Measurements from ENCODE around the gene USP9Y. TPM values are rescaled to one million over a fixed set of nuclear protein-coding genes. Genes with fewer than 3 reads are reported as not detected.

Gene USP9Y
- total RNA-seq, 1 donor from 2014 or later, result under 0.01 TPM

GRCh38 chrY:12765976-12766375, 64.9 kb downstream of the USP9Y start:
- DNase-seq, result no peak

- DNase-seq, result no peak
Measured at GRCh38 chrY:12784521-12784920, 83.5 kb downstream of the USP9Y start.

DNA sequence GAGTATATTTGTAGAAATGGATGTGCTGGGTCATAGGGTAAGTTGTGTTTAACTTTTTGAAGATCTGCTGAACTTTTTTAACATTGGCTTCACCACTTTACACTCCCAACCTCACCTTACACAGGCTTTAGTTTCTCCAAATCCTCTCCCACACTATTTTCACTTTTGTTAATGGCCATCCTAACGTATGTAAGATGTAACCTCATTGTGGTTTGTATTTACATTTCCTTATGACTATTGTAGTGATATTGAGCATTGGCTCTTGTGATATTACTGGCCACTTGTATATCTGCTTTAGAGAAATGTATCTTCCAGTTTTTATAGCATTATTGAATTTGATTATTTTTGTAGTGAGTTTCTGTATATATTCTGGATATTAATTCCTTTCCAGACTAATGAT, 93.0 kb downstream of the USP9Y start:
- DNase-seq, result no peak

DNA sequence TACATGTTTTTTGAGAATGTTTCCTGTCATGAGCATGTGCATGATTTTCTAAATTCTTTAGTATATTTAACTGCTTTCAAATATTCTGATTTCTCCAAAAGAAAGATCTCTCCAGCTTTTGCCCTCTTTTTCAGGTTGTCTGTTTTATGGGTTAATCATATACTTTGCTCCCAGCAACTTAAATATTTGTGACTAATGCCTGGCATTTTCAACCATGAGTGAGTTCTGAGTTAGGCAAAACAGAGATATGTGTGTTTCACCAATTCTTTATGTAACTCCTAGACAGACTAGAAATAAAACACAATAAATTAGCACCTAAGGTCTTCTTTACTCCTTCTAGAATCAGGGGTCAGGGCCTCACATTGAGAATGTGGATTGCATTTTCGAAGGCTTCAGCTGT, 107.0 kb downstream of the USP9Y start:
- no peak for DNase-seq

DNA sequence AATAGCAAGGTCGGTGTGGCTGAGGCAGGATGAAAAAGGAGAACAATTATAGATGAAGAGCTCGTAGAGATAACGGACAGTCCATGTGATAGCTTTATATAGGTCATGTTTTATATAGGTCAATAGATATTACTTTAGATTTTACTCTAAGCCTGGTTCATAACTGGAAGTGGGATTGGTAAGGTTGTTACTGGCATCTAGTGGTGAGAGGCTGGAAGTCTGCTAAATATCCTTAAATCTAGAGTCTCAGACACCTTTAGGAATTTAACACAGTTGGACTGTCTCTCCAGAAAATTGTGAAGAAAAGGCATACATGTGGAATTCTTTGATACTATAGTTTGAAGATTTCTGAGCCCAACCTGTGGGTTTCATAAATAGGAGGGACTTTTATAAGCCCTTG, 108.0 kb downstream of the USP9Y start:
- DNase-seq, result peak; percentile 41

DNA sequence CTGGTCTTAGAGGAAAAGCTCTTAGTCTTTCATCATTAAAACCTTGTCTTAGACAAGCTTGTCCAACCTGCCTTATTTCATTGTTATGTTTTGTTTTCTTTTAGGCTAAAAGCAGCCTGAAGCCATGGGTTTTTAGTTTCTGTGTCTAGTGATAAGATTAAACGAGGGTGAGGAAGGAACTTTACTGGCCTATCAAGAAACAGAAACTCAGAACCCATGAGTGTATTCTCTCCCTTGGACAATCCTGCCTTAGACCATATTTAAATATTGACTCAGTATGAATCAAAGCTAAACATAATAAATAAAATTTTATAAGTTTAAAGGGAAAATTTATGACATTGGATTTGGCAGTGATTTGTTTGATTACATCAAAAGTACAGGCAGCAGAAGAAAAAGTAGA, 122.4 kb downstream of the USP9Y start:
- no peak for DNase-seq

- DNase-seq, result peak; percentile 1
Measured at GRCh38 chrY:12826791-12827190, 125.8 kb downstream of the USP9Y start.

DNA sequence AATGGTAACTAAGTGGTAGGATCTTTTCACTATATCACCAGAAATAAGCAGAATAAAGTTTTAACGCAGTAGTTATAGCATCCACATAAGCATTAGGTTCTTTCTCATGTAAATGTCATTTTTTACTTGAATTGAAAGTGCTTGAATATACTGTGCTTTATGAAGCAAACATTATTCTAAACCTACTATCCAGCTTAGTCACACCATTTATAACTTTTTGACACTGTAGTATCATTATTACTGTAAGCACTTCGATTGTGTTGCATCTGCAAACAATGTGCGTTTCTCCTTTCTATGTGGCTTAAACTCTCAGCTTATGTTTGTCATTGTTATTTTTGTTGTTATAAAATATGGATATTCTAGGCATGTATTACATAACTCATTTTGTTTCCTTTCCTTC, 132.3 kb downstream of the USP9Y start:
- DNase-seq, result no peak

DNA sequence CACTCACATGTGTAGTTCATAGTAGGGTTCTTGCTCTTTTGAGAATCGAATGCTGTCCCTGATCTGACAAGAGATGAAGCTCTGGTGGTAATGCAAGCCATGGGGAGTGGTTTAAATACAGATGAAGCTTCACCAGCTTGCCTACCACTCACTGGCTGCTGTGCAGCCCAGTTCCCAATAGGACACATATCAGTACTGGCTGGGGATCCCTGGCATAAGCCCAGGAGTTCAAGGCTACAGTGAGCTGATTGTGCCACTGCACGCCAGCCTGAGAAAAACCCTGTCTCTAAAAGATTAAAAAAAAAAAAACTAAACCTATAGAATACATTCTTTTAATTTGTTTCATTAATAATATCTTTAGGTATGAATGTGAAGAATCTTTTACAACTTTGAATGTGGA, 136.5 kb downstream of the USP9Y start:
- DNase-seq, result no peak

DNA sequence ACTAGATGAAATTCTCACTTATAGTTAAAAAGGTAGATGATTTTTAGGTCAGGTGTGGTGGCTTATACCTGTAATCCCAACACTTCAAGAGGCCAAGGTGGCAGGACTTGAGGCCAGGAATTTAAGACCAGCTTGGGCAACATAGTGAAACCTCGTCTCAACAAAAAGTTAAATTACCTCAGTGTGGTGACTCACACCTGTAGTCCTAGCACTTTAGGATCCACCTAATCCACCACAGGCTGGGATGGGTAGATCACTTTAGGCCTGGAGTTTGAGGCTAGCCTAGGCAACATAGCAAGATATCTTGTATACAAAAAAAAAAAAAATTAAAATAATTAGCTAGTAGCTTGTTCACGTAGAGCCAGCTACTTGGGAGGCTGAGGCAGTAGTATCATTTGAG, 140.3 kb downstream of the USP9Y start:
- no peak for DNase-seq

DNA sequence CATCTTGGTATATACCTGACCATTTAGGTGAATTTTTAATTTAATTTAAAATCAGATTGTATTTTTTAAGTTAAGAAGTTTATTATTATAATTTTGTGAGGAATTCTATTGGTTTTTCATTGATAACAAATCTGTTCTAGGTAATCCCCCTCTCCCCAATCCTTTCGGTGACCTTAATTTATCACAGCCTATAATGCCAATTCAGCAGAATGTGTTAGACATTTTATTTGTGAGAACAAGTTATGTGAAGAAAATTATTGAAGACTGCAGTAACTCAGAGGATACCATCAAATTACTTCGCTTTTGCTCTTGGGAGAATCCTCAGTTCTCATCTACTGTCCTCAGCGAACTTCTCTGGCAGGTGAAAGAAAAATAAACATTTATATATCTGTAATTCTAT, 145.8 kb downstream of the USP9Y start:
- DNase-seq, result no peak

GRCh38 chrY:12855791-12856275, 154.8 kb downstream of the USP9Y start:
- DNase-seq, result no peak

DNA sequence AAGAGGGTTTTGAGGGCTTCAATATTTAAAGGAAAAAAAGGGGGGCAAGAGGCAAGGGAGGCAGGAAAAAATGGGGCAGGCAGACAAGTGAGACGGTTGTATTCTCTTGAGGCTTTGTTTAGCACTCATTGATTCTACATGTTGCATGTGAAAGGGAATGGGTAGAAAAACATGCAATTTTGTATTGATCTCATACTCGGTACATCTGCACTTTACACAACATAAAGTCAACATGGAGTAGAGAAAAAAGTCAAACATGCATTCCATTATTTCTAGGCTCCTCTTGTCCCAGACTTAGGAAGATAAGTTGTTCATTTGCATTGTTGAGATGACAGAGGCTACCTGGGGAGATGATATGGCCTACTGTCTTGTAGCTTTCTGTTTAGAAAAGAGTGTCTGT, 166.9 kb downstream of the USP9Y start:
- DNase-seq, result no peak

- DNase-seq, result peak; percentile 9
Measured at GRCh38 chrY:12896973-12897372, 195.9 kb downstream of the USP9Y start.

DNA sequence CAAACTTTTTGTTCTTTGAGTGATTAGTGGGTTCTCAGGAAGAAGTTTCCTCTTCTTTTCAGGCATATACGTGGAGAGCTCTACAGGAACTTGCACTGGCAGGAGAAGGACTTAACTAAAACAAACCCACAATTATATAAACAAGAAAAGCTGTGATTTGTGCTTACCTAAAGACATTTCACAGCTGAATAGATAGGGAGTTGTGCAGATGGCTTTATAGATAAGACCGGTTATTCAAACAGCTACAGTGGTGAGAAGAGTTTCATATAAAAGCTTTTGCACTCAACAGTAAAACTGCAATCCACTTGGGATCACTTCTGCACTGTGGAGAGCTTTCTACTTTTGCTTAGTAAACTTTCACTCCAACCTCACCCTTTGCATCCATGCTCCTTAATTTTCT, 197.6 kb downstream of the USP9Y start:
- DNase-seq, result no peak

DNA sequence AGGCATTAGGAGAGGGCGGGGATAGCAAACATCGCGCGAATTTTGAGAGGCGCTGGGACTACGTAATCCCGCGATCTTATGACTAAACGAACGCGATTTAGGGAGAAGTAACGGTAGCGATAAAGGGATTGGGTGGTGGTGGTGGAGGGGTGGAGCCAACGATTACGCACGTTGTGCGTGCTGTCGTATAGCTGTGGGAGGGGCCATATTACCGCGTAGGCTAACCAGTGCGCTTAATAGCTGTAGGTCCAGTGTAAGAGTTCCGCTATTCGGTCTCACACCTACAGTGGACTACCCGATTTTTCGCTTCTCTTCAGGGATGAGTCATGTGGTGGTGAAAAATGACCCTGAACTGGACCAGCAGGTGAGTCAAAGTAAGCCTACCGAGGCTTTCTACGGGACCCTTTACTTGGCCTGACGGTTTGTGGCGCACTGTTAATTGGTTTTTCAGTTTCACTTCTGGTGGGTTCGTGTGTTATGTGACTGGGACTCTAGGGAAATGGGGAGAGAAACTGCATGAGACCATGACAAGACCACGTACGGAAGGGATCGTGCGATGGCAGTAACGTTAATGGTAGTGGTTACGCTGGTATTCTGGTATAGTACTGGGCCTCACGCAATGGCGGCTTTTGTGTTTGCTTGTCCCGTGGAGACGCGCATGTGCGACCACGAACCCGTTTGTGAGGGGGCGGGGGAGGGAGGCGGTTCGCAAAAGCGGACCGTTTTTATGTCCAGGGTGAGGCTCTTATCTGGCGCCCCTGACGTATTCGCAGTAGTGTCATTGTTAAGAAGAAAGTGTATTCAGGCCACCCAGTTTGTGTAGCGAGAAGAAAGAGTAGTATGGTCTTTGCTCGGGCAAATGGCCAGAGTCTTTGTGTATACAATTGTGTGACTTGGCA, 203.8 kb downstream of the USP9Y start, which contains the start of gene DDX3Y:
DDX3Y (plus strand) TSS at position 251 of the 899 bp plus-strand sequence; CDS start at position 320, 69 bp downstream.
- DNase-seq, result peak; percentile 95

DNA sequence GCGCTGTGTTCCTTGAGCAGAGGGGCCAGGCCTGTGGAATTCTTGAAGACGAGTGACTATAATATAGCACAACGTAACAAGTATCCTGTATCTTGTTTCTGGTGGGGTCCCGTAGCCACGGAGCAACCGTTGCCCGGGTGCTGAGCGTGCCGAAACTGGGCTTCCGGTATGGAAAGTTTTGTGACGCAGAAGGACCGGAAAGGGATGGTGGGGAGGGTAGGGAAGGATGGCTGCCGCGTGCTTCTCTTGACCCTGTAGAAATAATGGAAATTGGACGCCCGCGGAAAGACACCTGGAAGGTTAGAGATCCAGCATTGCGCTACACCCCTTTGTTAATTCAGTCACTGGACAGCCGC, 204.5 kb downstream of the USP9Y start:
- DNase-seq, result peak; percentile 84

DNA sequence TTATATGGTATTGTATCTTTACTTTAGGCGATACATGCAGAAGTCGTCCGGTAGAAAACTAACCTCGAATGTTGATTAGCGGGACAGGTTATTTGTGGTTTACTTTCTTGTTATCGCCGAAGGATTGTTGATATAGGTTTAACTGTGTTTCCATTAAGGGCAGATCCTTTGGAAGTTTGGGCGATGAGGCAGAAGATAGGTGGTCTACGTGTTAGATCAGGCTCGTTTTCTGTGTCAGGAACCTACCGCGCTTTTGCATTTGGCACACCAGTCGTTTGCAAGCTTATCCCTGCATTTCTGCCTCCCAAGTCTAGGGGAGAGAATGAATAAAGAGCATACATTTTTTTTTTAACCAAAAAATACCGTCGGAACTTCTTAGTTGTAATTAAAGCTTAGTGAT, 204.9 kb downstream of the USP9Y start:
- DNase-seq, result peak; percentile 27

Other genes with a start within 250 kb of the USP9Y start
- gene DDX3Y, start 203.6 kb downstream of the USP9Y start, total RNA-seq, result under 0.01 and 127 TPM in 2 replicates

Measured in dermis blood vessel endothelial cell (primary cell).